ENCODE measurements around the gene TRAF4.

Gene TRAF4

GRCh38 chr17:28796062-28796461 lies 52.3 kb downstream of the TRAF4 start:
- no peak for DNase-seq

All from NCI-H446 treated with DMSO at 0.1 percent for 48 hours (cell line).